GM12873 (cell line): Measurements from ENCODE around the gene PLD3.

Experiments
- CTCF ChIP-seq: IDR thresholded peaks from 2 replicates; pipeline ENCODE4 v1.5.1; 2012; ENCODE audit warnings: low read depth, mild to moderate bottlenecking, moderate library complexity, low read length, control low read depth; ENCODE audit not compliant: insufficient read depth; ENCODE audit errors: missing control alignments

The PLD3 gene

DNA sequence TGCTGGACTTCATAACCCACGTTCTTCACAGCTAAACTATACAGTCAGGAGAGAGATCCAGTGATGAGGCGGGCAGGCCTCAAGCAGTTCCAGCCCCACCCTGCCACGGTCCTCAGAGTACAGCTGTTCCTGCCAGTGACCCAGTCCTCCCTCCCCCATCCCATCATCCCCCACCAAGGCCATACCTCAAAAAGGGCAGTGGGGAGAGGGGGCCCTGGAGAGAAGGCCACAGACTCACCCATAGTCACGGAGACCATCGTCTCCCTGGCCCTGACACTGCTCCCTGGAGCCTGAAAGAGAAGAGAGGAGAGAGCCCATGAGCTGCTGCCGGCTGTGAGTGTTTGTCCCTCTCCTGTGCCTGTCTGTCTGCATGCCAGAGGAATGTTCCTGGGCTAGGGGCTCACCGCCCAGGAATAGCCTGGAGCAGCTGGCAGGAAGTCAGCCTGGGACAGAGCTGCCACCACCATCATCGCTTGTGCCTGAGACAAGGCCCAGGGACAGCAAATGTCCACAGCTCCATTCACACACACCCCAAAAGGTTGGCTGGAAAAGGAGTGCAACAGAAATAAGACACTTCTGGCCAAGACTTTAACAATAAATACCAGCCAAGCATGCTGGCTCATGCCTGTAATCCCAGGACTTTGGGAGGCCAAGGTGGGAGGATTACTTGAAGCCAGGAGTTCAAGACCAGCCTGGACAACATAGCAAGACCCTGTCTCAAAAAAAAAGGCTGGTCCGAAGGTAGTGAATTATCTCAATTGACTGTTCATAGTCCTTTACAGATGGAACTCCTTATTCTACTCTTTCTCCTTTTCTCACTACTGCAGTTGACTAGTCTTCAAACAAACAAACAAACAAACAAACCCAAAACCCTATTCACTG is 6.7 kb upstream of the PLD3 start:
- no peak for TF ChIP-seq CTCF

DNA sequence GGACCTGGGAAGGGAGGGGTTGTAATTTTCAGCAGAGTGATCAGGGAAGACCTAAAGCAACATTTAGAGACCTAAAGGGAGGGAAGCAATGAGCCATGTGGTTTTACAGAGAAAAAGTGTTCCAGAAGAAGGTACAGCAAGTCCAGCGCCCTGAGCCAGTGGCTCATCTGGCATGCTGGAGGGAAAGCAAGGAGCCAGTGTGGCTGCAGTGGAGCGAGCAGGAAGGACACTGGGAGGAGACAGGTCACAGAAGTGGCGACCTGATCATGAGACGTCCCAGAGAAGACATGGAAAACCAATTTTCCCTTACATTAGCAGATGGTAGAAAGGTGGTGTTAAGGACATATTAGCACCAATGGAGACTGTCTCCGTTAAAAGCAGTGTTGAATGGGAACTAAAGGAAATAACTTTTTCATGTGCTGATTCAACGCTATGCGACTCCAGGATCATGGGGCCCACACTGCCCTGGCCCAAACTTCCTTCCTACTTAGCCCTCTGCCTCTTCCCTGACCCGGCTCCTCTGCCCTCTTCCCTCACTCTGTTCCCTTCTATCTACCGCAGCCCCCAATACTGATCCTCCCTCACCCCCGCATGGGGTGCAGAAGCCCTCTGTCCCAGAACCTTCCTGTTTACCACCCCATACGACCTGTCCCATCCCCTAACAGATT is 5.7 kb upstream of the PLD3 start:
- TF ChIP-seq CTCF: no peak

DNA sequence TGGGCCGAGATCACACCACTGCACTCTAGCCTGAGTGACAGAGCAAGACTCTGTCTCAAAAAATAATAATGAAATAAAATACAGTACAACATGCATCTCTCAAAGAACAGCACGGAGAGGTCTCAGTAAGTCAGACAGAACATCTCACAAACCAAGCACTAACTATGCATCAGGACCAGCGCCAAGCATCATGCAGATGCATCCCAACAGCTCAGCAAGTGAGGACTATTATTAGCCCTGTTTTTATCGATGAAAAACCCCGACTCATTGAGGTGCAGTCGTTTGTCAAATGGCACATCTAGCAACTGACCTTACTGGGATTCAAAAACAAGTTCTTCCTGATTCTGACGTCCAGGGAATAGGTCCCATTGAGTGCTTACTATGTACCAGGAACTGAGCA is 4.1 kb upstream of the PLD3 start:
- no peak for TF ChIP-seq CTCF

GRCh38 chr19:40348961-40349507 is 539 bp downstream of the PLD3 start:
- no peak for TF ChIP-seq CTCF

DNA sequence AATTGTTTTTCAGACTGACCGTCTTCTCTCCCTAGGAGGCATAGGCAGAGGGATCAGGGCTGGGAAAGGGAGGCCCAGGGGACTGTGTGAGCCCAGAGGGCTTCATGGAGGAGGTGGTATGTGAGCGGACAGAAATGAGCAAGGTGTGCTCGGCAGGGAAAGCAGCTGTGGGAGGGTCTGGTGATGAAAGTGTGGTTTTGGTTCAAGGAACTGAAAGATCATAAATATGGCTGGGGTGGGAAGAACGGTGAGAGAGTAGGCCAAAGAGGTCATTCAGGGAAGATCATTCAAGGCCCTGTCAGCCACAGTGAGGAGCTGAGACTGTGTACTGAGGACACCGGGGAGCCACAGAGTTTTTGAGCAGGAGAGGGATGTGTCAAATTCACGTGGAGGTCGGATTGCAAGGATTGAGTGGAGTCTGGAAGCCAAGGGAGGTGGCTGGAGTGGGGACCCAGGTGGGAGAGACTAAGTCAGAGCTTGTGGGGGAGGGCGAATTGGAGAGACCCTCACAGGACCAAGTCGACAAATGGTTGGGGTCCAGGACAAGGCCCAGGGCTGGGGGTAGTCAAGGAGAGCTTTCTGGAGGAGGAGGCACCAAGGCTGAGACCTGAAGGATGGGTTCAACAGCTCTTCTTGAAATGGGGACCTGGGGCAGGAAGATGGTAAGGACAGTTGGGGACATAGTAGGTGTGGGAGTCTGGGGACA is 7.6 kb downstream of the PLD3 start:
- TF ChIP-seq CTCF: no peak

GRCh38 chr19:40356681-40357595 is 8.4 kb downstream of the PLD3 start:
- no peak for TF ChIP-seq CTCF
